ENCODE data around the gene DHRS11.
A peak's percentile ranks its signal among the peaks of the same experiment; 100 is the strongest.
"Not testable (repeated sequence)": the region's sequence is repeated elsewhere in the genome, so short reads cannot be mapped to it uniquely, and the experiment has no call there.

The DHRS11 gene

DNA sequence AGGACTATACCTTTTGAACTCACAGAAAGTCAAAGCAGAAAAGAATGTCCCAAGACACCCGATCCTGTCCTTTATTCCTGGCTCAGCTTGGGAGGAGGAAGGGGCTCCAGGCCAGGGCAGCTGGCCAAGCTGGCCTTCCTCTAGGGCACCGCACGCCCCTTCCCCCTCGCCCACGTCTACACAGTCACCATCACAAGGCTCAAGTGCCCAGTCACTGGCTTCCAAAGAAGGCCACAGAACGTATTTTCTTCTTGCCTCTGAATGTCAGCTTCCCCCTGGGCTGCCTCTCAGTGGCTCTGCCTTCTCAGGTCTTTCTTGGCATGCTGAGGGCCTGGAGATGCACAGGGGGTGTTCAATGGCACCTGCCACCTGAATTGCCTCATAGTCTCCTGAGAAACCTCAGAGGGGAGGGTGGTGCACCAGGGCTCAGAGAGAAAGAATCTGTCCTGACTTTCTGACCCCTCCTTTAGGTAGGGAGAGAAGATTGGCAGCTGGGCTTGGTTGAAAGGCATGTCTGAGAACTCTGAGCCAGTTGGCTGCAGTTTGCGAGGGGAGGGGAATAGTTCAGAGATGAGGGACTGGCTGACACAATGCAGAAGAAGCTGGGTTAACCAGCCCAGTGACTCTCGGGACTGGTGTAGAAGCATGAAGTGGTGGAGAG, 2.1 kb downstream of the DHRS11 start:
- DNase-seq (ENCODE audit: low read depth in 3 of 3): no peak

- DNase-seq (ENCODE audit: low read depth in 3 of 3): no peak
Observed at GRCh38 chr17:36594626-36595401, 3.1 kb downstream of the DHRS11 start.

GRCh38 chr17:36597226-36597625, 5.5 kb downstream of the DHRS11 start:
- no peak for DNase-seq (ENCODE audit: low read depth in 3 of 3)

DNA sequence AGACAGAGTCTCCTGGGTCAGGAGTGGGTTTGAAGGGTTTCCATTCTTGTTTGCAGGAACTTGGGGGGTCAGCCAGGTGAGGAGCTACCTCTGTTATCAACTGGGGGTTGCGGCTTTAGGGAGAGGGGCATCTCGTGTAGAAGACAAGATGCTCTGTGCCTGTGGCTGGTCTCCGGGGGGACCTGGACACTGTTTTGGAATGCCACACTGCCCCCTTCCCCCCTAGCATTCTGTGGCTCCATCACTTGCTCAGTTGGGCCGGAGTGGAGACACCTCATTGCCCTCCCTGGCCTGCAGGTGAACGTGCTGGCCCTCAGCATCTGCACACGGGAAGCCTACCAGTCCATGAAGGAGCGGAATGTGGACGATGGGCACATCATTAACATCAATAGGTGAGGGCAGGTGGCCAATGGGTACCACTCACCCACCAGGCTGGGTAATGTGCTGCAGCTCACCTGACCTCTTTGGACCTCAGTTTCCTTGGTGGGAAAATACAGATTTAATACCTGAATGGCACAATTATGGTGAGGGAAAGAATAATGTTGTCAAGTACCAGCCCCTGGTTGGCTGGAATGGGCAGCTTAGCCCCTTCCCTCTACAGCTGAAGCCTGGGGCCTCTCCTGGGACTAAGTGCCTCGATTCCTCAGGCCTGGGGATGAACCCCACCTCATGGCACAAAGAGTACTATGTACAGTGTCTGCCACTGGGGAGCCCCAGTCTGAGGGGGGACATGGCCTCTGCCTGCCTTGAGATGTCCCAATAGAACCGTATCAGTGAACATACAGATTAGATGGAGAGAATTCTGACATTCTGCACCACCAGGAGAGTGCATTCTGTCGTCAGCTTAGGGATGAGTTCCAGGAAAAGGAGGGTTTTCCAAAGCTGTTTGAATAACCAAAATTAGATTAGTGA, 6.4 kb downstream of the DHRS11 start:
- DNase-seq (ENCODE audit: low read depth in 3 of 3): no peak

GRCh38 chr17:36598951-36599401, 7.3 kb downstream of the DHRS11 start:
- DNase-seq (ENCODE audit: low read depth in 3 of 3): no peak

DNA sequence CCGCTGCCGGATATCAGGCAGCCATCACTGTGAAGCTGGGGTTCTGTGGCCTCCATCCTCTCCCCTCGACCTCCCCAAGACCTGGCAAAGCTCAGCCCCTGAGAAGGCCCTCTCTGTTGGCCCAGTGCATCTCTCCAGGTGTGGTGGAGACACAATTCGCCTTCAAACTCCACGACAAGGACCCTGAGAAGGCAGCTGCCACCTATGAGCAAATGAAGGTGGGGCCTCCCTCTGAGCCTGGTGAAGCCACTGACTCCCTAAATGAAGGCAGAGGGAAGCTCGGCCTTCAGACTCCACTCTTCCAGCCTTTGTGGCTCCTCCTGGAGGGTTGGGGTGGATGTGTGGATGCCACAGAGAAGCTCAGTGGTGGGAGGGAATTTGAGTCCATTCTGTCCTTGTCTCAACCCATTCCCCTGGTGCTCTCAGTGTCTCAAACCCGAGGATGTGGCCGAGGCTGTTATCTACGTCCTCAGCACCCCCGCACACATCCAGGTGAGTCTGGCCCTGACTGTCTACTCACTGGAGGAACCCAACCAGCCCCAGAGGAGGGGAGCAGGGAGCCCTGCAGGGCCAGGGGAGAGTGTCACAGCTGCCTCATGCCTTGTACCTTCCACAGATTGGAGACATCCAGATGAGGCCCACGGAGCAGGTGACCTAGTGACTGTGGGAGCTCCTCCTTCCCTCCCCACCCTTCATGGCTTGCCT, 8.0 kb downstream of the DHRS11 start:
- no peak for DNase-seq (ENCODE audit: low read depth in 3 of 3)

DNA sequence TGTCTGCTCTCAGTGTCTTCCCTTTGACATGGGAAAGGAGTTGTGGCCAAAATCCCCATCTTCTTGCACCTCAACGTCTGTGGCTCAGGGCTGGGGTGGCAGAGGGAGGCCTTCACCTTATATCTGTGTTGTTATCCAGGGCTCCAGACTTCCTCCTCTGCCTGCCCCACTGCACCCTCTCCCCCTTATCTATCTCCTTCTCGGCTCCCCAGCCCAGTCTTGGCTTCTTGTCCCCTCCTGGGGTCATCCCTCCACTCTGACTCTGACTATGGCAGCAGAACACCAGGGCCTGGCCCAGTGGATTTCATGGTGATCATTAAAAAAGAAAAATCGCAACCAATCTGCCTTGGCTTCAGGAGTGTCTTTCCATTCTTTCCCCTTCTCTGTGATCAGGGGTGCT, 8.8 kb downstream of the DHRS11 start:
- DNase-seq (ENCODE audit: low read depth in 3 of 3): no peak

GRCh38 chr17:36600936-36601302, 9.2 kb downstream of the DHRS11 start:
- DNase-seq (ENCODE audit: low read depth in 3 of 3): peak in 1 of 3 experiments; percentile 5

- peak; percentile 85 to 90 (median 90) for DNase-seq (ENCODE audit: low read depth in 3 of 3)
Observed at GRCh38 chr17:36601303-36602029, 9.8 kb downstream of the DHRS11 start, which contains the start of gene MRM1. Gene MRM1 (plus strand): TSS chr17:36601583. CDS start chr17:36601811, 228 bp downstream.

- DNase-seq (ENCODE audit: low read depth in 3 of 3): peak in 1 of 3 experiments; percentile 12
Observed at GRCh38 chr17:36602030-36602748, 10.5 kb downstream of the DHRS11 start.

DNA sequence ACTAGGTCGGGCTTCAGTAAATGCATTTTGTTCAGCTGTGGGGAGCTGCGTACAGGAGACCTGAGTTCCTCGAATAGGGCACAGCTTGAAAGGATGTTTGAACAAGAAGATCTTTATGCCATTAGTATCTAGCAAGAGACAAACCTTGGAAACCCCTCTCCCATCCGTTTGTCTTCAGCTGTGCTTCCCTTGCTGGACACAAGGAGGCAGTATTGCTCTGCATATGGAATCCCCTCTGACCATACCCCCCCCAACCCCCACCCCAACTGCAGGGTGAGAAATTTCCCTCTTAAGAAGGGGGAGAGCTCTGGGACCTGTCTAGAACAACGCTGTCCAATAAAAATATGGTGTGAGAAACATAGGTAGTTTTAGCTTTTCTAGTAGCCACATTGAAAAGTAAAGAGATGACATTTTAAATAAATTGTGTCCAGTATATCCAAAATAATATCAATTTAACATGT, 11.3 kb downstream of the DHRS11 start:
- peak; percentile 32 to 56 (median 53) for DNase-seq (ENCODE audit: low read depth in 3 of 3)

GRCh38 chr17:36605028-36605427, 13.3 kb downstream of the DHRS11 start:
- DNase-seq (ENCODE audit: low read depth in 3 of 3): not testable (repeated sequence)

DNA sequence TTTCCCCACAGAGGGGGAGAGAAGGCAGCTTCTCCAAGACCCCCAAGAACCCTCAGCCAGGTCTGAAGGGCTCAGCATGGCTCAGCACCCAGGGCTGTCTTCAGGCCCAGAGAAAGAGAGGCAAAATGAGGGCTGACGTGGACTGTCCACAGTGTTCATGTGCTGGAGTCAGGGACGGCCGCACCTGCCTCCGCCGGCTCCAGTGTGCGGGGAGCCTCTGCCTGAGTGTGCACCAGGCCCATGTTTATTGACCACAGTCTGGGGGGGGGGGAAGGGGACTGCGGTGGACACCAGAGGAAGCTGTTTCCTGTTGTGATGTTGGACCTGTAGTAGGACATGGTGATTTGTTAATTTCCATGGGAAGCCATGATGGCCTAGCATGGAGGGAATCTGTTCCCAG, 16.6 kb downstream of the DHRS11 start:
- DNase-seq (ENCODE audit: low read depth in 3 of 3): no peak

DNA sequence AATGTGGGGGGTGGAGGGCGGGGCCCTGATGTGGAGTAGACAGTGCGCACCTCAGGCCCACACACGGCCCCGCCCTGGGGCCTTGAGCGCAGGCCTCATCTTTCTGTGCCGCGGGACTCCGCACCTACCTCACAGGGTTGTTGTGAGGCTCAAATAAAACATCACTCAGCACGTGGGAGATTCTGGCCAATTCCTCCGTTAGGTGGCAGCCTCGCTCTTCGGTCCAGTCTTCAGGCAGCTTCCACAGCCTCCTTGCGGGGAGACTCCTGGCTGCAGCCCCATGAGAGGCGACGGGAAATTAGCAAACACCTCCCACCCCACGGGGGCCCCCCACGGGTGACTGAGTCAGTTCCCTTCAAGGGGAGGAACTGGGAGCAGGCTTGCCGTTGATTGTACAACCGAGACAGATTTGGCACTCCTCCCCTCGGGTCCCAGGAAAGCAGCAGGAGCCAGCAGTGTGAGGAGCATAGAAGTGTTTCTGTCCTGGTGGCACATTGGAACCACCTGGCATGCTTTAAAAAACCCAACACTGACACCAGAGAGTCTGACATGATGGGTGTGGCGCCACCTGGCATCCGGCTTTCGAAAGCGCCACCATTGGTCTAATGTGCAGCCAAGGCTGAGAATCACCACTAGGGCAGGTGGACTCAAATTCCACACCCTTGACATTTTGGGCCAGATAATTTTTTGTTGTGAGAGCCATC, 17.3 kb downstream of the DHRS11 start:
- DNase-seq (ENCODE audit: low read depth in 3 of 3): no peak

DNA sequence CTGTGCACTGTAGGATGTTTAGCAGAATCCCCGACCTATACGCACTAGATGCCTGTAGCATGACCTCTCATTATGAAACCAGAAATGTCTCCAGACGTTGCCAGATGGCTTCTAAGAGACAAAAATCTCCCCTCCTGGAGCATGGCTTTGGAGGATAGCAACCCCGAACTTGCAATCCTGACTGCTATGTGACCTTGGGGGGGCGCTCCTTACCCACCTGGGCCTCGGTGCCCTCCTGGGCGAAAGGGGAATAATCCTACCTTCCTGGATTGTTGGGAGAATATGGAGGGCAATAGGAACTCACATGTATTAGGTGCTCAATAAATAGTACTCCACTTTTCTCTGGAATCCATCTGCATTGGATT, 17.8 kb downstream of the DHRS11 start:
- DNase-seq (ENCODE audit: low read depth in 3 of 3): no peak

- no peak for DNase-seq (ENCODE audit: low read depth in 3 of 3)
Observed at GRCh38 chr17:36610474-36610873, 18.8 kb downstream of the DHRS11 start.

DNA sequence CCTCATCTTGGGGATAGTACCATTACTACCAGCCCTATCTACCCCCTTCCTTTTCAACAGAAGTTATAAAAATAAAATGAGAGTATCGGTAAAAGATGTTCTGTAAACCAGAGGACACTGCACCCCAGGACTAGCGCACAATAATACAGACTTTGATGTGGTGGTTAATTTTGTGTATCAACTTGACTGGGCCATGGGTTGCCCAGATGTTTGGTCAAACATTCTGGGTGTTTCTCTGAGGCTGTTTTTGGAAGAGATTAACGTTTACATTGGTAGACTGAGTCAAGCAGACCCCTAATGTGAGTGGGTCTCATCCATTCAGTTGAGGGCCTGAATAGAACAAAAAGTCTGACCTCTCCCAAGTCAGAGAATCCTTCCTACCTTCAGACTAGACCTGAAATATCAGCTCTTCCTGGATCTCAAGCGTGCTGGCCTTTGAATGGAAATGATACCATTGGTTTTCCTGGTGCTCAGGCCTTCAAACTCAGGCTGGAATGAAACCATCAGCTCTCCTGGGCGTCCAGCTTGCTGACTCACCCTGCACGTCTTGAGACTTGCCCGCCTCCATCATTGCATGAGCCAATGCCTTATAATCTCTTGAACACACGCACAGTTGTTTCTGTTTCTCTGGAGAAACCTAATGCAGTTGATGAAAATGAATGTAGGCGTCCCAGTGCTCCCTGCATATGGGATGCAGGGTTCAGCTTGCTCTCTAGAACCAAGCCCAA, 19.8 kb downstream of the DHRS11 start:
- DNase-seq (ENCODE audit: low read depth in 3 of 3): no peak

DNA sequence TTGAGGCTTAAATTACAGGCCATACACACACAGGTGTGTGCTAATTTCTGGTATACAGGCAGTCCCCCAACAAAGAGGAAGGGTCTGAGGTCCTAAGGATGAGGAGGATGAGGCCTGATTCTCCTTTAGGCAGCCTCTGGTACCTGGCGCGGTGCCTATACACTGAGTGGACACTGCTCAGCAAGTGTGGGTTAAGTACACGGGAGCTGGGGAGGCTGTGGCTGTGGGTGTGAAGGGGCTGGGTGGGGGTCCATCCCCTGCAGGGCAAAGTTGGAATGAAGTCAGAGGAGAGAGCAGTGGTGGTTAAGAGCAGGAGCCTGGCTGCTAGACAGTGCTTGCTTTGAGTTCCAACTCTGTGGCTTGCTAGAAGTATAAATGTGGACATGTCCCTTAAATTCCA, 20.6 kb downstream of the DHRS11 start:
- no peak for DNase-seq (ENCODE audit: low read depth in 3 of 3)

DNA sequence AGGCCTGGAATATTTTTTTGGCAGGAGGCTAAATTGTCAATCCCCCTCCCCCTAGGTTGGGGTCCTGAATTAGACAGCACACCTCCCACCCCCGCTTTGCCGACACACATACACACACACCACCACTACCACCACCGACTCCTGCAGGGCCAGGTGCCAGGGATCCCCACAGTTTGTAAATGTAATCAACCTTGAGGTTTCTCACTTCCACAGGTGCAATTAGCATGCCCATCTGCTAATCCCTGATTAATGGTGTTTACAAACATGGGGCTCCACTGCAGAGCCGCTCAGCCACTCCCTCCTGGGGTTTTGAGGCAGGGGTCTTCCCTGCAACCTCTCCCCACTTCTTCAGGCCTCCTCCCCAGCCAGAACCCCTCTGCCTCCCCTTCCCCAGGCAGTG, 21.5 kb downstream of the DHRS11 start:
- DNase-seq (ENCODE audit: low read depth in 3 of 3): no peak
